RWPE2 (cell line): ENCODE measurements around the gene CUBN.

Source experiments
- ATAC-seq: fragments of 200-7000 bp; cut with Tn5 transposase; 3 replicates; pipeline ENCODE4 v1.9.1; 2021; ENCODE audit warnings: low read depth
- DNase-seq: peaks from one replicate; pipeline ENCODE4 v3.0.0-alpha.2; 2020; ENCODE audit warnings: low spot score
- H3K27ac ChIP-seq: fragments of 450-650 bp; 2 replicates; pipeline ENCODE4 v1.5.1; 2017; ENCODE audit warnings: mild to moderate bottlenecking; ENCODE audit not compliant: poor library complexity, severe bottlenecking
- H3K27me3 ChIP-seq: fragments of 250-450 bp; sonication (Bioruptor Pico); 2 replicates; pipeline ENCODE4 v1.5.1; 2021; ENCODE audit warnings: mild to moderate bottlenecking, moderate library complexity; ENCODE audit not compliant: insufficient read depth, poor library complexity, severe bottlenecking
- H3K36me3 ChIP-seq: fragments of 250-450 bp; sonication (Bioruptor Pico); 2 replicates; pipeline ENCODE4 v1.5.1; 2020; ENCODE audit warnings: low read depth, mild to moderate bottlenecking, moderate library complexity
- H3K4me1 ChIP-seq: fragments of 250-450 bp; sonication (Bioruptor Pico); 2 replicates; pipeline ENCODE4 v1.5.1; 2021; ENCODE audit warnings: mild to moderate bottlenecking, moderate library complexity; ENCODE audit not compliant: insufficient read depth, poor library complexity, severe bottlenecking
- H3K4me3 ChIP-seq: fragments of 250-450 bp; sonication (Bioruptor Pico); 2 replicates; pipeline ENCODE4 v1.5.1; 2021; ENCODE audit warnings: mild to moderate bottlenecking, moderate library complexity; ENCODE audit not compliant: severe bottlenecking
- H3K9me3 ChIP-seq: fragments of 250-450 bp; sonication (Bioruptor Pico); 2 replicates; pipeline ENCODE4 v1.5.1; 2021; ENCODE audit warnings: mild to moderate bottlenecking, moderate library complexity; ENCODE audit not compliant: severe bottlenecking
- CTCF ChIP-seq: fragments of 450-650 bp; IDR thresholded peaks from one replicate; pipeline ENCODE4 v1.5.1; 2017; ENCODE audit warnings: mild to moderate bottlenecking, moderate library complexity; ENCODE audit not compliant: poor library complexity, severe bottlenecking

Gene CUBN

GRCh38 chr10:16819026-16819425, 310.6 kb downstream of the CUBN start:
- Histone ChIP-seq H3K4me1 (peaks cover 11% of the 10 kb centered on the region), H3K27me3 (no peaks in the 10 kb centered on the region), H3K9me3 (no peaks in the 10 kb centered on the region), H3K4me3 (no peak overlapping the region), H3K27ac (no peak overlapping the region), H3K36me3 (no peaks in the 10 kb centered on the region)
- no peak for TF ChIP-seq CTCF
- DNase-seq (no peak), ATAC-seq (no peak)

GRCh38 chr10:16817125-16818019, 312.2 kb downstream of the CUBN start, which contains the start of gene RSU1:
TSS of gene RSU1 (minus strand) at chr10:16817424. CDS start at chr10:16817081, 343 bp downstream.
- ATAC-seq (peak; percentile 96), DNase-seq (peak; percentile 100)
- no peaks in the 10 kb centered on the region for H3K27me3 ChIP-seq
- peak within 1 kb of the TSS; percentile 67 for H3K27ac ChIP-seq
- H3K9me3 ChIP-seq, result no peaks in the 10 kb centered on the region
- H3K4me1 ChIP-seq, result peaks cover 11% of the 10 kb centered on the region
- no peak for TF ChIP-seq CTCF
- no peaks in the 10 kb centered on the region for H3K36me3 ChIP-seq
- H3K4me3 ChIP-seq, result peak within 1 kb of the TSS; percentile 67

GRCh38 chr10:16816830-16817124, 312.8 kb downstream of the CUBN start:
- no peaks in the 10 kb centered on the region for H3K9me3 ChIP-seq
- peak overlapping the region; percentile 67 for H3K4me3 ChIP-seq
- H3K27me3 ChIP-seq, result no peaks in the 10 kb centered on the region
- no peaks in the 10 kb centered on the region for H3K36me3 ChIP-seq
- peak overlapping the region; percentile 16 for H3K27ac ChIP-seq
- peaks cover 11% of the 10 kb centered on the region for H3K4me1 ChIP-seq
- DNase-seq, result no peak
- no peak for ATAC-seq
- no peak for TF ChIP-seq CTCF

- no peak overlapping the region for H3K27ac ChIP-seq
- peak overlapping the region; percentile 67 for H3K4me3 ChIP-seq
- no peaks in the 10 kb centered on the region for H3K36me3 ChIP-seq
- no peaks in the 10 kb centered on the region for H3K27me3 ChIP-seq
- H3K9me3 ChIP-seq, result no peaks in the 10 kb centered on the region
- H3K4me1 ChIP-seq, result peaks cover 11% of the 10 kb centered on the region
- no peak for TF ChIP-seq CTCF
- ATAC-seq (no peak), DNase-seq (no peak)
These were observed 313.4 kb downstream of the CUBN start for GRCh38 chr10:16816171-16816570.

- DNase-seq (no peak), ATAC-seq (no peak)
- Histone ChIP-seq H3K27me3 (no peaks in the 10 kb centered on the region), H3K4me1 (peaks cover 11% of the 10 kb centered on the region), H3K4me3 (no peak overlapping the region), H3K27ac (no peak overlapping the region), H3K9me3 (no peaks in the 10 kb centered on the region), H3K36me3 (no peaks in the 10 kb centered on the region)
- TF ChIP-seq CTCF, result no peak
These were observed 315.6 kb downstream of the CUBN start for GRCh38 chr10:16814012-16814411.
